Measurements from ENCODE around the gene TSPEAR. TPM values are rescaled to one million over a fixed set of nuclear protein-coding genes. Genes with fewer than 3 reads are reported as not detected.

Gene TSPEAR
- total RNA-seq, 1 donor, result not detected

GRCh38 chr21:44579833-44580144 is 131.6 kb downstream of the TSPEAR start:
- DNase-seq (ENCODE audit: insufficient read length, low spot score, missing footprints), result no peak
- H3K27ac ChIP-seq (ENCODE audit: low read depth, low read length), result no peak overlapping the region
- no peaks in the 10 kb centered on the region for H4K20me1 ChIP-seq (ENCODE audit: insufficient read depth, low read length)
- TF ChIP-seq CTCF (IDR thresholded peaks at IDR 0.05; ENCODE audit: extremely low read depth, low read depth, low read length), result no peak
- H3K27me3 ChIP-seq (ENCODE audit: insufficient read depth, low read length), result no peaks in the 10 kb centered on the region
- no peaks in the 10 kb centered on the region for H3K4me1 ChIP-seq (ENCODE audit: insufficient read depth, low read length)
- H3K79me2 ChIP-seq (ENCODE audit: insufficient read depth, low read length), result no peaks in the 10 kb centered on the region
- no peaks in the 10 kb centered on the region for H3K36me3 ChIP-seq (ENCODE audit: insufficient read depth, low read length)
- no peak overlapping the region for H2AFZ ChIP-seq (ENCODE audit: low read length)
- no peak overlapping the region for H3K4me2 ChIP-seq (ENCODE audit: insufficient read depth, low read length)
- no peak overlapping the region for H3K4me3 ChIP-seq (ENCODE audit: insufficient read depth, low read length)
- H3K9me3 ChIP-seq (ENCODE audit: low read depth, low read length), result no peaks in the 10 kb centered on the region

GRCh38 chr21:44579056-44579832 is 132.1 kb downstream of the TSPEAR start:
- Histone ChIP-seq H4K20me1 (ENCODE audit: insufficient read depth, low read length) (no peaks in the 10 kb centered on the region), H3K4me1 (ENCODE audit: insufficient read depth, low read length) (no peaks in the 10 kb centered on the region), H3K27ac (ENCODE audit: low read depth, low read length) (no peak overlapping the region), H3K9me3 (ENCODE audit: low read depth, low read length) (no peaks in the 10 kb centered on the region), H3K27me3 (ENCODE audit: insufficient read depth, low read length) (no peaks in the 10 kb centered on the region), H3K4me3 (ENCODE audit: insufficient read depth, low read length) (no peak overlapping the region), H3K36me3 (ENCODE audit: insufficient read depth, low read length) (no peaks in the 10 kb centered on the region), H2AFZ (ENCODE audit: low read length) (no peak overlapping the region), H3K79me2 (ENCODE audit: insufficient read depth, low read length) (no peaks in the 10 kb centered on the region), H3K4me2 (ENCODE audit: insufficient read depth, low read length) (no peak overlapping the region)
- DNase-seq (ENCODE audit: insufficient read length, low spot score, missing footprints), result no peak
- no peak for TF ChIP-seq CTCF (IDR thresholded peaks at IDR 0.05; ENCODE audit: extremely low read depth, low read depth, low read length)

- Histone ChIP-seq H3K4me2 (ENCODE audit: insufficient read depth, low read length) (no peak overlapping the region), H3K27ac (ENCODE audit: low read depth, low read length) (no peak overlapping the region), H3K4me3 (ENCODE audit: insufficient read depth, low read length) (no peak overlapping the region), H3K9me3 (ENCODE audit: low read depth, low read length) (no peaks in the 10 kb centered on the region), H3K4me1 (ENCODE audit: insufficient read depth, low read length) (no peaks in the 10 kb centered on the region), H3K27me3 (ENCODE audit: insufficient read depth, low read length) (no peaks in the 10 kb centered on the region), H3K36me3 (ENCODE audit: insufficient read depth, low read length) (no peaks in the 10 kb centered on the region), H4K20me1 (ENCODE audit: insufficient read depth, low read length) (no peaks in the 10 kb centered on the region), H3K79me2 (ENCODE audit: insufficient read depth, low read length) (no peaks in the 10 kb centered on the region), H2AFZ (ENCODE audit: low read length) (no peak overlapping the region)
- DNase-seq (ENCODE audit: insufficient read length, low spot score, missing footprints), result no peak
- TF ChIP-seq CTCF (IDR thresholded peaks at IDR 0.05; ENCODE audit: extremely low read depth, low read depth, low read length), result no peak
Measured at GRCh38 chr21:44578371-44579055, 132.9 kb downstream of the TSPEAR start.

GRCh38 chr21:44576025-44576420 is 135.3 kb downstream of the TSPEAR start:
- no peak for TF ChIP-seq CTCF (IDR thresholded peaks at IDR 0.05; ENCODE audit: extremely low read depth, low read depth, low read length)
- H3K4me1 ChIP-seq (ENCODE audit: insufficient read depth, low read length), result no peaks in the 10 kb centered on the region

More at GRCh38 chr21:44576025-44576420, 135.3 kb downstream of the TSPEAR start:
- Histone ChIP-seq H4K20me1 (ENCODE audit: insufficient read depth, low read length) (no peaks in the 10 kb centered on the region), H3K36me3 (ENCODE audit: insufficient read depth, low read length) (no peaks in the 10 kb centered on the region), H3K9me3 (ENCODE audit: low read depth, low read length) (peaks cover 3% of the 10 kb centered on the region), H3K4me3 (ENCODE audit: insufficient read depth, low read length) (no peak overlapping the region), H3K79me2 (ENCODE audit: insufficient read depth, low read length) (no peaks in the 10 kb centered on the region), H3K27ac (ENCODE audit: low read depth, low read length) (no peak overlapping the region), H3K4me2 (ENCODE audit: insufficient read depth, low read length) (no peak overlapping the region), H3K27me3 (ENCODE audit: insufficient read depth, low read length) (peaks cover 14% of the 10 kb centered on the region), H2AFZ (ENCODE audit: low read length) (no peak overlapping the region)
- DNase-seq (ENCODE audit: insufficient read length, low spot score, missing footprints), result no peak

Data from osteoblast (primary cell).